Tibial artery (tissue), 4 donors: Measurements from ENCODE around the gene WNT4.

ENCODE experiments used
- DNase-seq, 2 donors: peaks; one replicate each; pipeline ENCODE4 v3.0.0-alpha.2; 2019
- H3K27ac ChIP-seq, 2 donors: fragments of 200-600 bp; sonication (generic) in 1 of 2; 1 replicate in 1 of 2; 2 replicates in 1 of 2; pipeline ENCODE4 v1.5.1; 2018 to 2019; ENCODE audit warnings: mild to moderate bottlenecking in 1 of 2
- H3K27me3 ChIP-seq, 2 donors: fragments of 200-600 bp; sonication (generic) in 1 of 2; one replicate each; pipeline versions ENCODE4 v1.5.1 to v1.6.0; 2016 to 2019
- H3K36me3 ChIP-seq, 3 donors: fragments of 200-600 bp; sonication (generic) in 2 of 3; one replicate each; pipeline ENCODE4 v1.5.1; 2016 to 2019; ENCODE audit warnings: mild to moderate bottlenecking in 2 of 3
- H3K4me1 ChIP-seq, 4 donors: fragments of 200-600 bp; sonication (generic) in 2 of 4; 1 replicate in 3 of 4; 2 replicates in 1 of 4; pipeline ENCODE4 v1.5.1; 2016 to 2019
- H3K4me3 ChIP-seq, 2 donors: fragments of 200-600 bp; sonication (generic) in 1 of 2; 1 replicate in 1 of 2; 2 replicates in 1 of 2; pipeline ENCODE4 v1.5.1; 2018 to 2019; ENCODE audit warnings: mild to moderate bottlenecking in 2 of 2
- H3K9me3 ChIP-seq, 3 donors: fragments of 200-600 bp; sonication (generic) in 1 of 3; one replicate each; pipeline ENCODE4 v1.5.1; 2016 to 2019
- intact Hi-C: fragments of 100-400 bp; cut with DNase I; formaldehyde crosslinking; loops from one replicate; pipeline ENCODE4 v1.15.0; 2023; ENCODE audit warnings: low total_unique reads
- TF ChIP-seq, protein P1 (sequence below), 2 experiments: fragments of 200-600 bp in 1 of 2; fragments of 450-650 bp in 1 of 2; IDR thresholded peaks; one replicate each; pipeline ENCODE4 v1.5.1; 2017 to 2019; ENCODE audit warnings: antibody characterized with exemption in 2 of 2, mild to moderate bottlenecking in 1 of 2, moderate library complexity in 1 of 2

WNT4 gene

DNA sequence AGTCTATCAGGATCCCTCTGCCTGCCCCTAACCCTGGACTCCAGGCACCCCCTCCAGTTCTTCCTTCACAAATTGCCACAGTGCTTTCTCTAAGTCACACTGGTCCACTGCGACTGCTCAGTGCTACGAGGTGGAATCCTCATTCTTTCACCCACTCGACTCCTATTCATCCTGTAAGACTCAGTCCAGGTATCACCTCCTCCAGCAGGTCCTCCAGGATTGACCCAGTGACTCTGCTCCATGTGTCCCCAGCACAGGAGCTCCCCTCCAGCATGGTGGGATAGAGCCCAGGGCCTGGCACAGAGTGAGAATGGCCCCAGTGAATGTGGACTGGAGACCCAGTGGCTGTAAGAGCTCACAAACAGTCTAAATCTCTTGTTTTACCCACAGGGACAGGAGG lies 45.5 kb upstream of the WNT4 start:
- TF ChIP-seq, protein P1, sequence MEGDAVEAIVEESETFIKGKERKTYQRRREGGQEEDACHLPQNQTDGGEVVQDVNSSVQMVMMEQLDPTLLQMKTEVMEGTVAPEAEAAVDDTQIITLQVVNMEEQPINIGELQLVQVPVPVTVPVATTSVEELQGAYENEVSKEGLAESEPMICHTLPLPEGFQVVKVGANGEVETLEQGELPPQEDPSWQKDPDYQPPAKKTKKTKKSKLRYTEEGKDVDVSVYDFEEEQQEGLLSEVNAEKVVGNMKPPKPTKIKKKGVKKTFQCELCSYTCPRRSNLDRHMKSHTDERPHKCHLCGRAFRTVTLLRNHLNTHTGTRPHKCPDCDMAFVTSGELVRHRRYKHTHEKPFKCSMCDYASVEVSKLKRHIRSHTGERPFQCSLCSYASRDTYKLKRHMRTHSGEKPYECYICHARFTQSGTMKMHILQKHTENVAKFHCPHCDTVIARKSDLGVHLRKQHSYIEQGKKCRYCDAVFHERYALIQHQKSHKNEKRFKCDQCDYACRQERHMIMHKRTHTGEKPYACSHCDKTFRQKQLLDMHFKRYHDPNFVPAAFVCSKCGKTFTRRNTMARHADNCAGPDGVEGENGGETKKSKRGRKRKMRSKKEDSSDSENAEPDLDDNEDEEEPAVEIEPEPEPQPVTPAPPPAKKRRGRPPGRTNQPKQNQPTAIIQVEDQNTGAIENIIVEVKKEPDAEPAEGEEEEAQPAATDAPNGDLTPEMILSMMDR (IDR thresholded peaks at IDR 0.05) = no peak
- H3K27me3 ChIP-seq = peaks cover 0 to 43% of the 10 kb centered on the region in 2 donors
- H3K9me3 ChIP-seq = no peaks in the 10 kb centered on the region
- no peak overlapping the region for H3K27ac ChIP-seq
- intact Hi-C loops = no loop called here
- no peaks in the 10 kb centered on the region for H3K4me1 ChIP-seq
- no peak overlapping the region for H3K4me3 ChIP-seq
- DNase-seq = no peak
- no peaks in the 10 kb centered on the region for H3K36me3 ChIP-seq

DNA sequence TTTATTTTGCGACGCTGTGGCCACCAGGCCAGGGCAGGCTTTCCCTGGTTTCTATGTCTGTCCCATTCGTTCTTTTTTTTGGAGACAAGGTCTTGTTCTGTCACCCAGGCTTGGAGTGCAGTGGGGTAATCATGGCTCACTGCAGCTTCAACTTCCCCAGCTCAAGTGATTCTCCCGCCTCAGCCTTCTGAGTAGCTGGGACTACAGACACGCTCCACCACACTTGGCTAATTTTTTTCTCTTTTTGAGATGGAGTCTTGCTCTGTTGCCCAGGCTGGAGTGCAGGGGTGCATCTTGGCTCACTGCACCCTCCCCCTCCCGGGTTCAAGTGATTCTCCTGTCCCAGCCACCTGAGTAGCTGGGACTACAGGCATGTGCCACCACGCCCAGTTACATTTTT lies 43.4 kb upstream of the WNT4 start:
- H3K9me3 ChIP-seq = no peaks in the 10 kb centered on the region
- DNase-seq = no peak
- intact Hi-C loops = no loop called here
- no peak overlapping the region for H3K4me3 ChIP-seq
- TF ChIP-seq, protein P1 (IDR thresholded peaks at IDR 0.05) = no peak
- no peaks in the 10 kb centered on the region for H3K4me1 ChIP-seq
- H3K27ac ChIP-seq = no peak overlapping the region
- no peaks in the 10 kb centered on the region for H3K36me3 ChIP-seq
- H3K27me3 ChIP-seq = peaks cover 0 to 56% of the 10 kb centered on the region in 2 donors

DNA sequence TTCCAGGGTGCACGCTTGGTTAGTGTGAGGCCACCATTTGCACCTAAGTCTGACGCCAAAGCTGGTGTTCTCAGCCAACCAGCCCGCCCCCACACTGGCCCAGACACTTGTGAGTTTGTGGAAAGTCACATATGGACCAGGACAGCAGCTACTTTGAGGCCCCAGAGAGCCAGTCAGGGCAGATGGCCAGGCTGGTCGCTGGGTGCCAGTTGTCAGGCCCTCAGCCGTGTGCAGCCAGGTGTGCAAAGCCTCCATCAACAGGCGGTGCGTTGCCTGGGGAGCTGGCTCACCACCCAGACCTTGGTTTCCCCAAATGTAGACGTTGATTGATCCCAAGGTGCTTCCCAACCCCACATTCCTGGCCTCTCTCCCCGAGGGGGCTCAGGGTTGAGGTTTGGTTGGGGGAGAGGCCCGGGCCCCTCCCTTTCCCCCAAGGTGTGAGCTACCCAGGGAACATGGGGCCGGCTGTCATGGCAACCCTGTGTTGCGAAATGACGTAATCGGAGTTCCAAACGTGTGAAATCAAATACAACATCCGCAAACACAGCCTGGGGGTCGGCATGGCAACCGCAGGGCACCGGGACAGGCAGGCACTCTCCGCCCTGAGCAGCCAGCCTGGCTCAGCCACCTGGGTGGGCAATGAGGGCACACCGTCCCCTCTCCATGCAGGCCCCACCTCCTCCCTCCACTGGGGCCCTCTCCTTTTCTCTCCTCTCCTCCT lies 42.2 kb upstream of the WNT4 start:
- H3K36me3 ChIP-seq = no peaks in the 10 kb centered on the region
- H3K4me1 ChIP-seq = no peaks in the 10 kb centered on the region
- no peak overlapping the region for H3K27ac ChIP-seq
- intact Hi-C loops = no loop called here
- DNase-seq = no peak
- peaks cover 0 to 56% of the 10 kb centered on the region in 2 donors for H3K27me3 ChIP-seq
- TF ChIP-seq, protein P1 (IDR thresholded peaks at IDR 0.05) = no peak
- H3K4me3 ChIP-seq = no peak overlapping the region
- no peaks in the 10 kb centered on the region for H3K9me3 ChIP-seq

DNA sequence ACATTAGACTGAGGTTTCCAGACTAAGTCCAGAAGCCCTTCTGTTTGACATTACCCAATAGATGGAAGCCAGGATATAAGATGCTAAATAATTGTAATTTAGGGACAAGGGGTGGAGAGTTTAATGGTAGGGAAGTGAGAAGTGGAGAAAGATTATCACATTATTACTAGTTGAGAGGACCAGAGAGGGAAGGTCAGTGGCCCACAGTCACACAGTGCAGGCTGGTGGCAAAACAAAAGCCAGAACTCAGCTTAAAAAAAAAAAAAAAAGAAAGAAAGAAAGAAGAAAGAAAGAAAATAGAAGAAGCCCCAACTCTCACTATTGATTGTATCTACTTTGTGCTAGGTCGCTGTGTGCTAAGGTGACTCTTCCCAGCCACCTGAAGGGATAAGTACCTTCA lies 41.6 kb upstream of the WNT4 start:
- Histone ChIP-seq H3K4me1 (no peaks in the 10 kb centered on the region), H3K9me3 (no peaks in the 10 kb centered on the region), H3K27ac (no peak overlapping the region), H3K4me3 (no peak overlapping the region), H3K36me3 (no peaks in the 10 kb centered on the region), H3K27me3 (peaks cover 0 to 53% of the 10 kb centered on the region in 2 donors)
- TF ChIP-seq, protein P1 (IDR thresholded peaks at IDR 0.05) = no peak
- DNase-seq = no peak
- intact Hi-C loops = no loop called here

DNA sequence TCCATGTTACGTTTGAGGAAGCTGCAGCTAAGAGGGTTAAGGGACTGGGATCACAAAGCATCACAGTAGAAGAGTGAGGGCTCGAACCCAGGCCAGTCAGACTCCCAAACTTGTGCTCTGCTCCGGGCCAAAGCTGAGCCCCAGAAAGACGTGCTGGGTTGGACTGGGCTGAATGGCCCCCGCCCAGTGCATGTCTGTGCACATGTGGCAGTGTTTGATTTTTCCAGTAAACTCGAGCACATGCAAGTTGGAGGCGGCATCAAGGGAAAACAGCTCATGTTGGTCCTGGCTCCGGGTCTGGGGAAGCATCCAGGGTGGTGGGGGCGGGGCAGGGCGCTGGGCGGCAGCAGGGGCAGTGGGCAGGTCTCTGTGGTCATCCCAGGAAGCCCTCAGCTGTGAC lies 39.8 kb upstream of the WNT4 start:
- DNase-seq = no peak
- intact Hi-C loops = no loop called here
- H3K36me3 ChIP-seq = no peaks in the 10 kb centered on the region
- no peaks in the 10 kb centered on the region for H3K4me1 ChIP-seq
- no peak overlapping the region for H3K4me3 ChIP-seq
- H3K9me3 ChIP-seq = no peaks in the 10 kb centered on the region
- H3K27me3 ChIP-seq = peaks cover 0 to 38% of the 10 kb centered on the region in 2 donors
- H3K27ac ChIP-seq = no peak overlapping the region
- TF ChIP-seq, protein P1 (IDR thresholded peaks at IDR 0.05) = no peak
